ENCODE measurements around the gene GPER1.

Gene GPER1

DNA sequence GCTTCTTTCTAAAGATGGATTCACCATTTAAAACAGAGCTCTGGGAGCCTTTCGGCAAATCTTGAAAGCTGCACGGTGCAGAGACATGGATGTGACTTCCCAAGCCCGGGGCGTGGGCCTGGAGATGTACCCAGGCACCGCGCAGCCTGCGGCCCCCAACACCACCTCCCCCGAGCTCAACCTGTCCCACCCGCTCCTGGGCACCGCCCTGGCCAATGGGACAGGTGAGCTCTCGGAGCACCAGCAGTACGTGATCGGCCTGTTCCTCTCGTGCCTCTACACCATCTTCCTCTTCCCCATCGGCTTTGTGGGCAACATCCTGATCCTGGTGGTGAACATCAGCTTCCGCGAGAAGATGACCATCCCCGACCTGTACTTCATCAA is 3.7 kb downstream of the GPER1 start:
- no peak for FAIRE-seq

DNA sequence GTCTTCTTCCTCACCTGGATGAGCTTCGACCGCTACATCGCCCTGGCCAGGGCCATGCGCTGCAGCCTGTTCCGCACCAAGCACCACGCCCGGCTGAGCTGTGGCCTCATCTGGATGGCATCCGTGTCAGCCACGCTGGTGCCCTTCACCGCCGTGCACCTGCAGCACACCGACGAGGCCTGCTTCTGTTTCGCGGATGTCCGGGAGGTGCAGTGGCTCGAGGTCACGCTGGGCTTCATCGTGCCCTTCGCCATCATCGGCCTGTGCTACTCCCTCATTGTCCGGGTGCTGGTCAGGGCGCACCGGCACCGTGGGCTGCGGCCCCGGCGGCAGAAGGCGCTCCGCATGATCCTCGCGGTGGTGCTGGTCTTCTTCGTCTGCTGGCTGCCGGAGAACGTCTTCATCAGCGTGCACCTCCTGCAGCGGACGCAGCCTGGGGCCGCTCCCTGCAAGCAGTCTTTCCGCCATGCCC is 4.3 kb downstream of the GPER1 start:
- no peak for FAIRE-seq

DNA sequence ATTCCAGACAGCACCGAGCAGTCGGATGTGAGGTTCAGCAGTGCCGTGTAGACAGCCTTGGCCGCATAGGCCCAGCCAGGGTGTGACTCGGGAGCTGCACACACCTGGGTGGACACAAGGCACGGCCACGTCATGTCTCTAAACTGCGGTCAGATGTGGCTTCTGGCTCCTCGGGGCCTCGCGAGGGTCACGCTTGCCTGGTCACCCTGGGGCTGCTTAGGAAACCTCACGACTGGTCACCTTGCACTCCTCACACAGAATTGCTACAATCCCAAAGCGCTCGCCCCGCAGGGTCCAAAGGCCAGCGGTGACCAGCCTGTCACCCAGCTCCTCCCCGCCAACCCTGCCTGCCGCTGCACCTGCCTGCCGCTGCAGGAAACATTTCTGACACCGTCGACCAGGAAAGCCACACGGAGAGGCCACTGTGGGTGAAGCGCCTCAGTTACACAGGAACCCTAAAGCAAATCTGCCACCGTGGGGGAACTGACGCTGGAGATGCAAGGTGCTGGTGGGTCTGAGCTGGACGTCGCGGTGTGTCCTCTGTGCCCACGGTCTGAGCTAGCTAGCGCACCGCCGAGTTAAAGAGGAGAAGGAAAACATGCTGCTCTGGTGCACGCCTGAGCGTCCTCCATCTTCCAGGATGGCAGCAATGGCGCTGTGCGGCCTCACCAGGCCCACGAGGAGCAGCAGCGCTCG is 5.0 kb downstream of the GPER1 start:
- no peak for FAIRE-seq

DNA sequence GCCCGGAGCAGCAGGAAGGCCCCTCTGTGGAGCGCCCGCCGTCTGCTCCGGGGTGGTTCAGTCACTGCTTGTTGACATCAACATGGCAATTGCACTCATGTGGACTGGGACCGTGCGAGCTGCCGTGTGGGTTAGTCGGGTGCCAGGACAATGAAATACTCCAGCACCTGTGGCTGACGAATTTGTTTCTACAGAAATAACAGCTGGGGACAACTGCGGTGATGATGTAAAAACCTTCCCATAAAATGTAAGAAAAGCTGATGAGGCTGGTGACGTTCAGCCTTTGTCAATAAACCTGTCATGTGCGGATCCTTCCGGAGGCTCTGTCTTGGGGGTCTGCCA is 5.6 kb downstream of the GPER1 start:
- FAIRE-seq, result no peak

DNA sequence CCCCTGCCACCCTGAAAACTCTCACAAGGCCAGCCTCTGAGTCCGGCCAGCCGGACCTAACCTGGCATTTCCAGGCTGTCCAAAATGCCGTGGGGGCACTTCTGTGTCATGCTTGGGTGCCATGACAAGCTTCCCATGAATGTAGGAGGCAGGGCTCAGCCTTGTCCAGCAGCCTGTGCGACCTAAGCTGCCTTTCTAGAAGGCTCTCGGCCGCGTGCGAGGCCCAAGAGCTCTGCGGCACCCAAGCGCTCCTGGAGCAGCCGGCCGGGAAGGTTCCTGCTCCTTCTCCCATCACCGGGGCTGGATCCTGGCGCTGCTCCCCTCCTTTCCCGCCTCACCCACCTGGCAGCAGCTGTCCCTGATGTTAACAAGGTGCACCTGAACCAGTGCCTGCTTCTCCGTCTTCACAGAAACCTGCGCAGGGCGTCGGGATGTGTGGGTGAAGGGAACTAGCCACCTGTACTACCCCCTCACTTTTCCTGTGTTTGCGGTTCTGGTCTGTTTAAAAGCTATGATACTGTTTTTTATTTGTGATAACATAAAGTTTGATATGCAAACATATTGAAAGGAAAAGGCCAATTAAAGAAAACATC is 6.1 kb downstream of the GPER1 start:
- no peak for FAIRE-seq

DNA sequence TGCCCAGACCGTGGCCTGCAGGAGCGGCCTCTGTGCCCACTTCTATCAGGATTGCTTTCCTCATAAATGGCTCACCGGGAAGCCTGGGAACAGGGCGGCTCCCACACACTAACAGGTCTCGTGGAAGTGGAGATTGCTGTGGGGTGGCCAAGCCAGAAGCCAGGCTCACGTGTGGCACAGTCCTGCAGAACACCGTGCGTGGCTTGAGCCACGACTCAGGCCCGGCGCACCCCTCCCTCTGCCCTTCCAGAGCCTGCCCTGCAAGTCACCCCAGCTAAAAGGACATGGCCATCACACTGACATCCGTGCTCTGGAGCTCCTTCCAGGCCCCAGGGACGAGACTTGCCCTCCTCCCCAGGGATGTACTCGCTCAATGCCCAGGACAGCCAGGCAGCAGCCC is 7.0 kb downstream of the GPER1 start:
- FAIRE-seq, result no peak

DNA sequence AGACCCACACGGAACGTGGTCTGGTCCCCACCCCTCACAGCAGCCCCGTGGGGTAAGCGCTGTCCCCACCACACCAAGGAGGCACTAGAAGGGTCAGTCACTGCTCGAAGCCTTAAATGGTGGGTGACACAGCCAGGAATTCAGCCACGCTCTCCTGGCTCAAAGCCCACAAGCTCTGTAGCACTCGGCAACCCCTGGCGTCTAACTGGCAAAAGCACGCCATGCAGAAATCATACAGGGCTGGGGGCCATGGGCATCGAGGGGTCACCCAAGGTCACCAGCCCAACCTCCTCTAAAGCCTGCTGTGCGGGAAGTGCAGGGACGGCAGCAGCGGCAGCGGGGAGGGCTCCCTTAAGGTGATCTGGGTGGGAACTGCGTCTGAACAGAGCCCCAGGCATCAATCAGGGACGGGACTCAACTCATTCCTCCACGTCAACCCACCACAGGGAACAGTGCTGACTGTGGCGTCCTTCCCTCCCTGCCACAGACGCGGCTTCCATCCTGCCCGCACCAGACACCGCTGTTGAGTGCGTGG is 7.8 kb downstream of the GPER1 start:
- no peak for FAIRE-seq

DNA sequence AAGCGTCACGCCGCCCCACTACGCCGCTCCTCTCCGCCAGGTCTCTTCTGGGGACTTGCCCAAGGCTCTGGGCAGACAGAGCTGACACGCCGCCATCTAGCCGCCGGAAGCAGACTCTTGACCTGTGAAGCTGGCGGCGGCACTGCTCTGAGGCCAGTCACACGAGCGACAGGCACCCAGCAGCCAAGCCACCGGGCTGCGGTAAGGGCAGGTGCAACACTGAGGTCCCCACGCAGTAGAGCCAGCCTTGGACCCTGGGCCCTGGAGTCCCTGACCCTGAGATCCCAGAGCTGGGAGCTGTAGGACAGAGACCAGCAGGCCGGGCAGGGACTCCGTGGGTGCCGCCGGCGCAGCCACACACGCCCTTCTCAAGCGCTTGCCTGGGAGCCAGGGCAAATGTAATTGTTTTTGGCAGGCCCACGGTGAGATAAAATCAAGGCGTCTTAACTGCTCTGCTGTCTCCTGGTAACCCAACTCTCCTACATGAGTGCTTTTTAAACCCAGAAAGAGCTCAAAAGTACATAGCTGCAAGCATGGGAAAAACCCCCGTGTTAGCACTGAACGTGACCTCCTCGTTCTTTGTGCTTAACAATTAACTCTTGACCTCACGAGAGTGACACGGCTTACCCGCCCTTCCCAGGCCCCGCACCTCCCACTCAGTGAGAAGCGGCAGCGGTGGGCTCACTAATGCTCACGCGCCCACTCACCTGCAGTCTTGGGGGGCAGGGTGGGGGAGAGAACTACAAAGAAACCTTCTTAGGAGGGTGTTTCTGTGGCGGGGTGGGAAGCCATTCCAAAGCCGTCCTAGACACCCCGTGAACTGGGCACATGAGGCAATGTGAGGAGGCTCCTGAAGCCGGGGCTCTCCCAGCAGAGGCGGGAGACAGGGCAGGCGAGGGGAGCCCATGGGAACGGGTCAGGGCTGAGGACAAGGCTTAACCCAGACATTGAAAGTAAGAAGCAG is 8.5 kb downstream of the GPER1 start:
- no peak for FAIRE-seq

DNA sequence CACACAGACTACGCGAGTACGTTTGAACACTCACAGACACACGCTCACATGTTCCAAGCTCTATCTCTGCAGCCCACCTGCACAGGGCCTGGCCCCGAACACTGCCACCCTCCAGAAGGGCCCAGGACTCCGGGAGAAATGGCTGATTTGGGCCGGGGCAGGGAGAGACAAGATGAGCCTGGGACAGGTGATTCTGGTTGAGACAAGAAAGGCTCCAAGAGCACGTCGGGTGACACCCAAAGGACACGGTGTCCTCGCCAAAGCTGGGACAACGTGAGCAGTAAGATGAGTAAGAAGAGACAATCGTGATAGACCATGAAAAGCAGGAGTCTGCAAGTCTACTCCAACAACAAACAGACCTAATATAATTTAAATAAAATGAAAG is 9.2 kb downstream of the GPER1 start:
- FAIRE-seq, result no peak

DNA sequence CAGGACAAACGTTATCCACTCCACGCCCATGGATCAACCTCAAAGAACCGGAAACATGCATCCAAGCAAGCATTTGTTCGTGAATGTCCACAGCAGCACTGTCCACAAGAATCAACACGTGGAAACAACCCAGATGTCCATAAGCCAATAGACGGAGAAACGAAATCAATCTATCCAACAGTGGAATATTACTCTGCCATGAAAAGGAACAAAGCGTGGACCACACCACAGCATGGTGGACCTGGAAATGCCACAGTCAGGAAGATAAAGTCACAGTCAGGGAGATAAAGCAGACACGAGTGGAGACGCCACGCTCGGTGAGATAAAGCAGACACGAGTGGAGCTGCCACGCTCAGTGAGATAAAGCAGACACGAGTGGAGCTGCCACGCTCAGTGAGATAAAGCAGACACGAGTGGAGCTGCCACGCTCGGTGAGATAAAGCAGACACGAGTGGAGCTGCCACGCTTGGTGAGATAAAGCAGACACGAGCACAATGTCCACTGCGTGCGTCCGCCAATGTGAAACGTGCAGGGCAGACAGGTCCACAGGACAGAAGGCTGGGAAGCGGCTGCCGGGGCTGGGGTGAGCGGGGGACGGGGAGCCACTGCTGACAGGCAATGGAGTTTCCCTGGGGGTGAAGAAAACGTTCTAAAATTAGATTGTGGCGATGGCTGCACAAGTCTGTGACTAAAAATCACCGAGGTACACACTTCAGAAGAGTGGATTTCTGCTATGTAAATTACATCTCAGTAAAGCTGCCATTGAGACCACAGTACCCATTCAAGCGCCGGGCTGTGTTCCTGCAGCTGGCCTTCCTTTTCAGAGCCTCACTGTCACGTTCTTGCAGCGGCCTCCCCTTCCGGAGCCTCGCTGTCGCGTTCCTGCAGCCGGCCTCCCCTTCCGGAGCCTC is 10.6 kb downstream of the GPER1 start:
- no peak for FAIRE-seq

DNA sequence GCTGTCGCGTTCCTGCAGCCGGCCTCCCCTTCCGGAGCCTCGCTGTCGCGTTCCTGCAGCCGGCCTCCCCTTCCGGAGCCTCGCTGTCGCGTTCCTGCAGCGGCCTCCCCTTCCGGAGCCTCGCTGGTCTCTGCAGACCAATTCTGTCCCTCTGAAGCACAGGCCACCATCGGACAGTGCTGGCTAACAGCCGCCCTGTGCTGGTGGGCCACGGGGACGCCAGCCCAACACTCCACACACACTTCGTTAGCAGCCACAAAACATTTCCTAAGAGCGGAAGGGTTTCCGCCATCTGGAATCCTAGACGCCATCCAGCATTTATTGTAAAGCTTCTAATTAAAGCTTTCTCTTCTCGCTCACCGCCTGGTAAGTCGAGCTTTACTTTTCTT is 11.2 kb downstream of the GPER1 start:
- no peak for FAIRE-seq

DNA sequence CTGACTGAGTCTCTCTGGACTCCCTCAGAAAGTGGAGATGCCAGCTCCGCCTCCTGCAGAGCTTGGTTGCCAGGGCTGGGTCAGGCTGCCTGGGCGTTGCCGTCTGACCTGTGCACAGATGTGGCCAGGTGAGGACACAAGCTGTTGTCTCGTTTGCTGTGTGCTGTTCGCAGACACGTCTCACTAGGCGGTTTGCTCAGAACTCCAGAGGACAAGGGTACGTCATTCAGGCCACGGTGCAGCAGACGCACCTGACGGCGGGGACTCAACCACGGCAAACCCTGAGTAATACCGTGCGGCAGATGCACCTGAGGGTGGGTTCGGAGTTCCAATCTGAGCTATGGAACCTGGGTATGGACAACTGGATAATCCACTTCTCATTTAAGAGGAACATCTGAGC is 11.7 kb downstream of the GPER1 start:
- FAIRE-seq, result no peak

DNA sequence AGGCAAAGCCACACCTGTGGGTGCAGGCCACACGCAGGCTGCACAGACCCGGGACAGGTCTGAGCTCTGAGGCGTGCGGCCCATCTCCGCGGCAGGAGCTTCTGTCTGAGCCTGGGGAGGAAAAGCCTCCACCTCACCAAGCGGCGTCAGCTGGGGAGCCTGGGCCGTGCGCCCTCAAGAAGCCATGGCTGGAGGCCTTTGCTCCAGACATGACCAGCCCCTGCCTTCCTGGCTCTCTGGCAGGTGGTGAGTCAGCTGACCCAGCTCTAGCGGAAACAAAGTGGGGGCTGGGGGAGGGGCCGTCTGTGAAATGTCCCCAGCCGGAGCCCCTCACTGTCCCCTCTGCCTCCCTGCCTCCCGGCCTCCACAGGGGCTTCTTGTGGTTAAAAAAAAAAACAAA is 12.5 kb downstream of the GPER1 start:
- FAIRE-seq, result no peak

DNA sequence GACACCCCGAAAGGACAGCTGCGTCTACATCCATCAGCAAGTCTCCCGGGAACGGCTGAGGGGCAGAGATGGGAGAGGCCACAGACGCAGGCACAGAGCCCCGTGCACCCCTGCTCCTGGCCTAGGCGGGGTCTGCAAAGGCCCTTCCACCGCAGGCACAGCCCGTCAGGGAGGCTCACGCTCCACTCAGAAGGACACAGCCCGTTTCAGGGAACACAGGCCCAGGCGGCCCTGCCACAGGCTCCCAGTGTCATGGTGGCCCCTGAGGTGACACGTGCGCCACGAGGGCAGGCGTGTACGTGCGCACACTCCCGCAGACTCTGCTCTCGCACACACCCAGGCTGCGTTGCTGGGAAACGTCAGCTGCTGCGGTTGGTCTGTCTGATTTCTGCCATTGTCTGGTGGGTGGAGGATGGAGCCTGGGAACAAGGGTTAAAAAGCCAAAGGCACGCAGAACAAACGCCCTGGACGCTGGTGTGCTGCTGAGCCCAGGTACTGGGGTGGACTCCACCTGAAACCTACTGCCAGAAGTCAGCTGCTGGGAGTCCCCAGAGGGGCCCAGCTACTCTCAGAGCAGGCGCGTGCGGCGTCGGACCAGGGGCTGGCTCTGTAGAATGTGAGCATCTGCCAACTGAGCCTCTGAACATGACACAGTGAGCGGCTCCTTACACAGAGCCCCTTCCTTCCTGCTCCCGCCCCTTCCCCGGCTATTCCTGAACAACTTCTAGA is 13.1 kb downstream of the GPER1 start:
- FAIRE-seq, result no peak

DNA sequence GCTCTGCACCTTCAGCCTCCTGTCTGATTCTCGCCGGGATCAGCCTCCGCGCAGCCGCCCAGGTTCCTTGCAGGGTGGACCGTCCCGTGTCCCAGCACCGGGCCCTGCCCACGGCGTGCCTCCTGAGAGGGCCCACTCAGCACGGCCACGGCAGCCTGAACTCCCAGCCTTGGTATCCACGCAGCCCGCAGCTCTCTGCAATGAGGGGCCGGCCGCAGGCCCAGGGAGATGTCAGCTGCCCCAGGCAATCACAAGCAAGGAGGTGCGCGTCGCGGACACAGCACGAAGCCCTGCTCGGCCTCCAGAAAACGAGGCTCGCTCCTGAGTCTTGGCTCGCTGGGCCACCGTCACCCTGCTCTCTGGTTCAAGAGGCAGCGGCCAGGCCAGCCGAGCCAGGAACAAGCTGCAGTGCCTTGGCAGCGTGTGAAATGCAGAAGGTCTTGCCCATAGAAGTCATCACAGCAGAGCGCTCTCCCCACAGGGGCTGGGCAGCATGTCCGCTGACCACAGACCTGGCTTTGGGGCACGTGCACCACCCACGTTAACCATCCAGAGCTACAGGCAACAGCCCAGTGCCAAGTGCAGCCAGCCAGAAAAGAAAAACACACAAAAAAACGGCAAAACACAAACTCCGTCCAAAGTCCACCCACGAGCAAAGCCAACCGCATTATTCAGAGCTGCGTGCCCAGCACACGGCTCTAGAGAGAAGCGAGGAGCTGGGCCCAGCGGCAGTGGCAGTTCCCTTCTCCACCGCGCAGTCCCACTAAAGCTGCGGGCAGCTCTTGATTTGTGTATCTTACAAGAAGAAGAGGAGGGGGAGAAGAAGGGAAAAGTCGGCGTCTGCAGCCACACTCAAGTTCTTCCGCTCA is 13.9 kb downstream of the GPER1 start:
- FAIRE-seq, result no peak

DNA sequence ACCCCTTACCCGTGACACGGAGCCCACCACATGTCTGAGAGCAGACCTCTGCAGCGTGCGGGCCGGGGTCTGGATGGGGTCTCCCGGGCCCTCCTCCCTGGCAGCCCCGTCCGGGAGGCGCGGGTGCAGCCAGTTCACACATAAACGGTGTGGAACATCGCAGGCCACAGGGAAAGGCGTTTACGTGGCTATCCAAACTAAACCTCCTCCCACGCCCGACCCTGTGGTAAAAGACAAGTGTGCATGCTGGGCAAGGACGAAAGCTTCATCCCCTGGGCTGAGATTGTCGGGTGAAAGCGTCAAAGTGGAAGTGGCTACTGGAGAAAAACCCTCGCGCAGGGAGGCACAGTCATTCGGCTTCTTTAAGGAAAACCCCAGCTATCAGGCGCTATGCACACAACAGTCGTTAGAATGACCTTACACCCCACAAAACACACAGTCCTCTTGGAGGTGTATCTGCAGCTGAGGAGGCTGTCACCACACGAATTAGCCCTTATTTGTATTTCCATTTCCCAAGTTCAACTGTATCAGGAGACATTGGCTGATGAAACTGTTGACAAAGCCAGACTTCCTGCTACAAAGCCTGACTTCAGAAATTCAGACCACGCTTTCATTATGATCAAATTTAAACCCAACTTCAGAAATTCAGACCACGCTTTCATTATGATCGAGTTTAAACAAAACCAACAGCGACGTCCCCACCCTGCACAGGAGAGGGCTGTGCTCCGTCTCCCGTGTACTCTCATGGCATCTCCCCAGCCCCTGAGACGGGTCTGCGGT is 15.3 kb downstream of the GPER1 start:
- no peak for FAIRE-seq

DNA sequence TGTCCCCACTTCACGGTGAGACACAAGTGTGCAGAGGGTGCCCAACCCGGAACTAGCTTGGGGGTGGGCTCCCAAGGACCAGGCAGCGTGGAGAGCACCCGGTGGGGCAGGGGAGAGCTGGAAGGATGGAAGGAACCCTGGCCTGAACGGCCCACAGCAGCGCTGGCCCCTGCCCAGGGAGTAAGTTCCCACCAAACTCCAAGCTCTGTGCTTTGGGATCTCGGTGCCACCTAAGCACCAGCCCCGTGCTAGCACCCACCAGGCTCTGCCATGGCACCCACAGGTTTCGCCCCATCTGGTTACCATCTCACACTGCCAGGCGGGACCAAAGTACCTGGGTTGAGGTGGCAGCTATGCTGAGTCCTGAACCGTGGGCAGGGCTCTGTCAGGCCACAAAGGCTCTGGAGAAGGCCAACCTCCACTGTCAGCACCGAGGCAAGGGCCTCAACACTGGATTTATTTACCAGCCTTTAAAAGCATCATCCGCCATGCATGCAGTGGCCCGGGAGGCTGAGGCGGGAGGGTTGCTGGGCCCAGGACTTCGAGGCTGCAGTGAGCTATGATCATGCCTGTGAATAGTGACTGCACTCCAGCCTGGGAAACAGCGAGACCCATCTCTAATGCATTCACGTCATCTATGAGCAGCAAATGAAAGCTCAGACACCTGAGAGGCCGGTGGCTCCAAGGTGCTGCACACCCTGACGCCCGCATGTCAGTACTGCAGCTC is 16.0 kb downstream of the GPER1 start:
- FAIRE-seq, result no peak

DNA sequence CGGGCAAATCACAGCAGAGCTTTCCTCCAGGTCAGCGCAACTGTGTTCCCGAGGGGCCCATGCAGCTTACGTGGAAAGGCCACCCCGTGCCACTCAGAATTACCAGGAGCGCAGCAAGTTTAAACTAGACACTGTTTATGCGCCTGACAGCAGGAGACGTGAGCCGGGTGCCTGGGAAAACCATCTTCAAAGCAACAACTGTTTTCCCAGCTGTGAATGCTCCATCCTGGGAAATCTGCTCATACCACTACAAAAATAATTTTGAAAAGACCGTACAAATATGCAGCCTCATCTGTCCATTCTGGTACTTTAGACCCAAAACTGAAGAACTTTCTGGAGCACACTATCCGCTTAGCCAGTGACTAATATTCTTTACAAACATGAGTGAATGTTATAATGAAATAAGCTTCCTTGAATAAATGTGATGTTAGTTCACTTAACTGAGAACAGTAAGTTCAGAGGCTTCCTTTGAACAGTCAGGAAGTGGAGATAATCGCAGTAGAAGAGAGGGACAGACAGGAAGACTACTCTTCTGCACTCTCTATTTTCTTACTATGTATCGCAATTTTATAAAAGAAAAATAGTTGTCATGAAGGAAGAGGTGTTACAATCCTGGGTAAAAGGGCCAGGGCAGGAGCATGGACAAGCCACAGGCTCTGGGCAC is 16.7 kb downstream of the GPER1 start:
- no peak for FAIRE-seq

DNA sequence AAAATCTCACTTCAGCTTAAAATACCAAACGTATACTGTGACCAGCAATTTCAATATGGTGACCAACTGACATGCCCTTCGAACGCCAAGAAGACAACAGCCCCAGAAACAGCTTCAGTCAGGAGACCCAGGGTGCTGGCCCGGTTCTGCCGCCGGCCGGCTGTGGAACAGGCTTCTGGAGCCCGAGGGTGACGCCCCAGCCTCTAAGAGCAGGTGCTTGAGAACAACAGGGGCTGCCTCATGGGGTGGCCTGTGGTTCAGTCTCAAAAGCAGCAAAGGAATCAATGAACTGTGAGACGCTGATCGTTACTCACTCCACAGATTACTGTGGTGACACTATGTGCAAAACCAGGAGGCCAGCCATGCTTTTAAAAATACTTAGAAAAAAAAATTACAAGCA is 17.3 kb downstream of the GPER1 start:
- no peak for FAIRE-seq

All from colon (tissue), 2 donors.